WTC11 (cell line): ENCODE results near the gene SLC24A1. TPM values are rescaled to one million over a fixed set of nuclear protein-coding genes. Genes with fewer than 3 reads are reported as not detected.

Experiments used
- ATAC-seq: fragments of 200-7000 bp; cut with Tn5 transposase; 2 replicates; pipeline ENCODE4 v1.10.0; 2021; ENCODE audit warnings: mild to moderate bottlenecking, moderate library complexity
- CTCF ChIA-PET: fragments of 300-600 bp; sonication (Branson Sonifier 250); formaldehyde crosslinking; loops from one replicate; lab custom pipeline; 2021; ENCODE audit warnings: antibody characterized with exemption; lab: Charles Lee
- POLR2A ChIA-PET: fragments of 350-600 bp; sonication (Branson Sonifier 250); formaldehyde crosslinking; loops from one replicate; lab custom pipeline; 2021; ENCODE audit warnings: antibody characterized with exemption; lab: Charles Lee
- DNase-seq: peaks from one replicate; pipeline ENCODE4 v3.0.0; 2021; ENCODE audit warnings: low spot score
- H3K27ac Mint-ChIP-seq: 2 replicates; pipeline ENCODE4 v1.8.0; 2021; ENCODE audit warnings: mixed read lengths
- H3K27me3 Mint-ChIP-seq: 2 replicates; pipeline ENCODE4 v1.8.0; 2021; ENCODE audit warnings: low read depth, mild to moderate bottlenecking, moderate library complexity, mixed read lengths
- H3K36me3 Mint-ChIP-seq: 2 replicates; pipeline ENCODE4 v1.8.0; 2021; ENCODE audit warnings: mixed read lengths
- H3K4me1 Mint-ChIP-seq: 2 replicates; pipeline ENCODE4 v1.8.0; 2022; ENCODE audit warnings: mixed read lengths
- H3K4me3 Mint-ChIP-seq: 2 replicates; pipeline ENCODE4 v1.8.0; 2021; ENCODE audit warnings: mild to moderate bottlenecking, moderate library complexity, mixed read lengths
- H3K9me3 Mint-ChIP-seq: 2 replicates; pipeline ENCODE4 v1.8.0; 2021; ENCODE audit warnings: mixed read lengths
- CREB1 ChIP-seq: sonication (generic); formaldehyde crosslinking; IDR thresholded peaks from 2 replicates; pipeline ENCODE4 v1.8.0; 2023; ENCODE audit warnings: mild to moderate bottlenecking, missing genetic modification reagents
- E2F5 ChIP-seq: sonication (generic); formaldehyde crosslinking; IDR thresholded peaks from 2 replicates; pipeline ENCODE4 v1.8.1; 2022; ENCODE audit warnings: mild to moderate bottlenecking, moderate library complexity, missing genetic modification reagents
- ELF4 ChIP-seq: sonication (generic); formaldehyde crosslinking; IDR thresholded peaks from 2 replicates; pipeline ENCODE4 v1.8.1; 2022; ENCODE audit warnings: low read depth, mild to moderate bottlenecking, moderate library complexity, missing genetic modification reagents
- EMX1 ChIP-seq: fragments of 250-450 bp; sonication (Bioruptor Pico); IDR thresholded peaks from 2 replicates; pipeline ENCODE4 v1.8.0; 2021; ENCODE audit warnings: mild to moderate bottlenecking
- ETV6 ChIP-seq: sonication (generic); formaldehyde crosslinking; IDR thresholded peaks from 2 replicates; pipeline ENCODE4 v1.8.1; 2022; ENCODE audit warnings: mild to moderate bottlenecking, missing genetic modification reagents
- FOXP1 ChIP-seq: sonication (generic); formaldehyde crosslinking; IDR thresholded peaks from 2 replicates; pipeline ENCODE4 v1.8.0; 2022; ENCODE audit warnings: missing genetic modification reagents, mild to moderate bottlenecking, moderate library complexity, borderline replicate concordance
- GRHL2 ChIP-seq: fragments of 250-450 bp; sonication (Bioruptor Pico); IDR thresholded peaks from 2 replicates; pipeline ENCODE4 v1.8.0; 2022; ENCODE audit warnings: mild to moderate bottlenecking, moderate library complexity; ENCODE audit not compliant: insufficient replicate concordance, severe bottlenecking
- JUN ChIP-seq: sonication (generic); formaldehyde crosslinking; IDR thresholded peaks from 2 replicates; pipeline ENCODE4 v1.8.0; 2023; ENCODE audit warnings: mild to moderate bottlenecking, missing genetic modification reagents
- MAX ChIP-seq: sonication (generic); formaldehyde crosslinking; IDR thresholded peaks from 2 replicates; pipeline ENCODE4 v1.8.0; 2022; ENCODE audit warnings: mild to moderate bottlenecking, missing genetic modification reagents
- MXD4 ChIP-seq: fragments of 250-450 bp; sonication (Bioruptor Pico); IDR thresholded peaks from 2 replicates; pipeline ENCODE4 v1.8.0; 2021; ENCODE audit warnings: mild to moderate bottlenecking, moderate library complexity, borderline replicate concordance
- MYBL2 ChIP-seq: sonication (generic); formaldehyde crosslinking; IDR thresholded peaks from 2 replicates; pipeline ENCODE4 v1.8.1; 2023; ENCODE audit warnings: mild to moderate bottlenecking, moderate library complexity, missing genetic modification reagents
- NFATC4 ChIP-seq: fragments of 250-450 bp; sonication (Bioruptor Pico); IDR thresholded peaks from 2 replicates; pipeline ENCODE4 v1.9.0; 2021; ENCODE audit warnings: mild to moderate bottlenecking
- OVOL2 ChIP-seq: fragments of 250-450 bp; sonication (Bioruptor Pico); IDR thresholded peaks from 2 replicates; pipeline ENCODE4 v1.9.0; 2021; ENCODE audit warnings: mild to moderate bottlenecking, borderline replicate concordance
- RELA ChIP-seq: sonication (generic); formaldehyde crosslinking; IDR thresholded peaks from 2 replicates; pipeline ENCODE4 v1.8.1; 2022; ENCODE audit warnings: missing genetic modification reagents, mild to moderate bottlenecking, borderline replicate concordance
- SMAD3 ChIP-seq: sonication (generic); formaldehyde crosslinking; IDR thresholded peaks from 2 replicates; pipeline ENCODE4 v1.8.0; 2022; ENCODE audit warnings: missing genetic modification reagents, mild to moderate bottlenecking, borderline replicate concordance
- ZBTB21 ChIP-seq: sonication (generic); formaldehyde crosslinking; IDR thresholded peaks from 2 replicates; pipeline ENCODE4 v1.8.1; 2023; ENCODE audit warnings: mild to moderate bottlenecking, missing genetic modification reagents, borderline replicate concordance
- ZNF121 ChIP-seq: sonication (generic); formaldehyde crosslinking; IDR thresholded peaks from 2 replicates; pipeline ENCODE4 v1.8.0; 2023; ENCODE audit warnings: missing genetic modification reagents
- ZNF263 ChIP-seq: sonication (generic); formaldehyde crosslinking; IDR thresholded peaks from 2 replicates; pipeline ENCODE4 v1.8.1; 2022; ENCODE audit warnings: low read depth, mild to moderate bottlenecking, moderate library complexity, missing genetic modification reagents
- ZNF423 ChIP-seq: fragments of 250-450 bp; sonication (Bioruptor Pico); IDR thresholded peaks from 2 replicates; pipeline ENCODE4 v2.1.2; 2022; ENCODE audit warnings: mild to moderate bottlenecking, moderate library complexity
- ZNF532 ChIP-seq: fragments of 250-450 bp; sonication (Bioruptor Pico); IDR thresholded peaks from 2 replicates; pipeline ENCODE4 v1.9.0; 2021; ENCODE audit warnings: mild to moderate bottlenecking, borderline replicate concordance
- ZNF671 ChIP-seq: fragments of 250-450 bp; sonication (Bioruptor Pico); IDR thresholded peaks from 2 replicates; pipeline ENCODE4 v1.8.0; 2021; ENCODE audit warnings: mild to moderate bottlenecking
- total RNA-seq: library from RNA; stranded (reverse); gene quantifications from 3 replicates; pipeline ENCODE4 v1.2.3, GENCODE V29; 2021
- TF ChIP-seq, protein P1 (sequence below): sonication (generic); formaldehyde crosslinking; IDR thresholded peaks from 2 replicates; pipeline ENCODE4 v1.8.0; 2023; ENCODE audit warnings: missing genetic modification reagents, mild to moderate bottlenecking, borderline replicate concordance
- TF ChIP-seq, protein P2 (sequence below): sonication (generic); formaldehyde crosslinking; IDR thresholded peaks from 2 replicates; pipeline ENCODE4 v1.8.1; 2022; ENCODE audit warnings: low read depth, mild to moderate bottlenecking, moderate library complexity, missing genetic modification reagents, borderline replicate concordance

Gene SLC24A1
- total RNA-seq, 1 experiment from 2014 or later = 7.0 TPM

DNA sequence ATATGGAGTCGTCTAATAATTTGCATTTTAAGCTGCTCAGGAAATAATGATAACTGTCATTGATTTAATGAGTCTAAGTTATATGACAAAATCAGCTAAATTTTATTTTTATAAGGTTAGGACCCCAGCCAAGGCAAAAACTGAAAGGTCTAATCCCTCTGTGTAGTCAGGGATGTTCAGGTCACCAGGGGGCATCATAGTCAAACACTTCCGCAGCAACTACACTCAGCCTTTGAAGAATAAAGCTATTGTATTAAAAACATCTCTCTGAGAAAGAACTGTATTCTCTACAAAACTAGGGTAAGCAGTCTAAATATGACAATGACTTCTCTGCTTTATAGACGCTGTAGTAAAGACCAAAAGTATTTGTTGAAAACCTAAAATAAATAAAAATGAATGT is 25.8 kb upstream of the SLC24A1 start:
- TF ChIP-seq FOXP1 (CRISPR knock-in tag) (no peak), OVOL2 (no peak), MYBL2 (CRISPR knock-in tag) (no peak), ZNF121 (CRISPR knock-in tag) (no peak), NFATC4 (CRISPR knock-in tag) (no peak), CREB1 (CRISPR knock-in tag) (no peak), MAX (CRISPR knock-in tag) (no peak), EMX1 (no peak), SMAD3 (CRISPR knock-in tag) (no peak), ZNF671 (no peak), RELA (CRISPR knock-in tag) (no peak), E2F5 (CRISPR knock-in tag) (no peak)
- Mint-ChIP-seq H3K9me3 (no peaks in the 10 kb centered on the region), H3K4me1 (no peaks in the 10 kb centered on the region), H3K27ac (no peak overlapping the region), H3K4me3 (no peak overlapping the region), H3K36me3 (peaks cover 62% of the 10 kb centered on the region), H3K27me3 (no peaks in the 10 kb centered on the region)
- POLR2A ChIA-PET = no interaction called here
- CTCF ChIA-PET = interaction anchor here (0.6 to 2.5 kb wide), 18 partner anchors 8 to 556 kb away, joined by 3 to 16 read pairs (median 4); partner anchors contain the start of genes INTS14 and RAB11A
- DNase-seq (peak; percentile 27), ATAC-seq (peak; percentile 48)

GRCh38 chr15:65598468-65598867 is 23.3 kb upstream of the SLC24A1 start:
- H3K4me1 Mint-ChIP-seq = no peaks in the 10 kb centered on the region
- POLR2A ChIA-PET = interaction anchor here (1.0 kb wide), 1 partner anchor 12 kb away, joined by 3 read pairs; the partner anchor contains the start of gene INTS14
- TF ChIP-seq ZNF532 (no peak), MXD4 (no peak), ZNF671 (no peak), ZNF263 (CRISPR knock-in tag) (no peak), ZNF423 (CRISPR knock-in tag) (no peak)
- TF ChIP-seq, all 79 proteins: peak for 0
- no peak for ATAC-seq
- Mint-ChIP-seq H3K36me3 (peaks cover 46% of the 10 kb centered on the region), H3K4me3 (no peak overlapping the region), H3K27me3 (no peaks in the 10 kb centered on the region), H3K27ac (peak overlapping the region; percentile 25; the same call in 1 of the 2 replicates), H3K9me3 (no peaks in the 10 kb centered on the region)
- DNase-seq = no peak
- CTCF ChIA-PET = no interaction called here

DNA sequence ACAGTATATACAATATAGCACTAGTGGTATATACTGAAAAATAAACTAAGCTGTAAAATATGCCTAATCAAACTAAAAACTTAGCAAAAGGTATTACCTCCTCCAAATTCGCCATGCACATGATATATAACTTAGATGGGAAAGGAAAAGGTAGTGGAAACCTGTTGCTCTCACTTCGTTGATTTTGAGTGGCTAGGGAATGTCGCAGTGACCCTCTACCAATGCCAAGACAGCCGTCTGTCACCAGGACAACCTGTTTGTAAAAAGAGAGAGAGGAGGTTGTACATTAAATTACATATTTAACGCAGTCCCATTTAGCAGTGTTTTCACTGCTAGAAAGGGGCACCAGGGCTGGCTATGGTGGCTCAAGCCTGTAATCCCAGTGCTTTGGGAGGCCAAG is 22.1 kb upstream of the SLC24A1 start:
- ChIA-PET CTCF (no interaction called here), POLR2A (no interaction called here)
- no peaks in the 10 kb centered on the region for H3K4me1 Mint-ChIP-seq
- DNase-seq (no peak), ATAC-seq (no peak)
- TF ChIP-seq, protein P1, sequence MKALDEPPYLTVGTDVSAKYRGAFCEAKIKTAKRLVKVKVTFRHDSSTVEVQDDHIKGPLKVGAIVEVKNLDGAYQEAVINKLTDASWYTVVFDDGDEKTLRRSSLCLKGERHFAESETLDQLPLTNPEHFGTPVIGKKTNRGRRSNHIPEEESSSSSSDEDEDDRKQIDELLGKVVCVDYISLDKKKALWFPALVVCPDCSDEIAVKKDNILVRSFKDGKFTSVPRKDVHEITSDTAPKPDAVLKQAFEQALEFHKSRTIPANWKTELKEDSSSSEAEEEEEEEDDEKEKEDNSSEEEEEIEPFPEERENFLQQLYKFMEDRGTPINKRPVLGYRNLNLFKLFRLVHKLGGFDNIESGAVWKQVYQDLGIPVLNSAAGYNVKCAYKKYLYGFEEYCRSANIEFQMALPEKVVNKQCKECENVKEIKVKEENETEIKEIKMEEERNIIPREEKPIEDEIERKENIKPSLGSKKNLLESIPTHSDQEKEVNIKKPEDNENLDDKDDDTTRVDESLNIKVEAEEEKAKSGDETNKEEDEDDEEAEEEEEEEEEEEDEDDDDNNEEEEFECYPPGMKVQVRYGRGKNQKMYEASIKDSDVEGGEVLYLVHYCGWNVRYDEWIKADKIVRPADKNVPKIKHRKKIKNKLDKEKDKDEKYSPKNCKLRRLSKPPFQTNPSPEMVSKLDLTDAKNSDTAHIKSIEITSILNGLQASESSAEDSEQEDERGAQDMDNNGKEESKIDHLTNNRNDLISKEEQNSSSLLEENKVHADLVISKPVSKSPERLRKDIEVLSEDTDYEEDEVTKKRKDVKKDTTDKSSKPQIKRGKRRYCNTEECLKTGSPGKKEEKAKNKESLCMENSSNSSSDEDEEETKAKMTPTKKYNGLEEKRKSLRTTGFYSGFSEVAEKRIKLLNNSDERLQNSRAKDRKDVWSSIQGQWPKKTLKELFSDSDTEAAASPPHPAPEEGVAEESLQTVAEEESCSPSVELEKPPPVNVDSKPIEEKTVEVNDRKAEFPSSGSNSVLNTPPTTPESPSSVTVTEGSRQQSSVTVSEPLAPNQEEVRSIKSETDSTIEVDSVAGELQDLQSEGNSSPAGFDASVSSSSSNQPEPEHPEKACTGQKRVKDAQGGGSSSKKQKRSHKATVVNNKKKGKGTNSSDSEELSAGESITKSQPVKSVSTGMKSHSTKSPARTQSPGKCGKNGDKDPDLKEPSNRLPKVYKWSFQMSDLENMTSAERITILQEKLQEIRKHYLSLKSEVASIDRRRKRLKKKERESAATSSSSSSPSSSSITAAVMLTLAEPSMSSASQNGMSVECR (CRISPR knock-in tag) = no peak
- TF ChIP-seq, protein P2, sequence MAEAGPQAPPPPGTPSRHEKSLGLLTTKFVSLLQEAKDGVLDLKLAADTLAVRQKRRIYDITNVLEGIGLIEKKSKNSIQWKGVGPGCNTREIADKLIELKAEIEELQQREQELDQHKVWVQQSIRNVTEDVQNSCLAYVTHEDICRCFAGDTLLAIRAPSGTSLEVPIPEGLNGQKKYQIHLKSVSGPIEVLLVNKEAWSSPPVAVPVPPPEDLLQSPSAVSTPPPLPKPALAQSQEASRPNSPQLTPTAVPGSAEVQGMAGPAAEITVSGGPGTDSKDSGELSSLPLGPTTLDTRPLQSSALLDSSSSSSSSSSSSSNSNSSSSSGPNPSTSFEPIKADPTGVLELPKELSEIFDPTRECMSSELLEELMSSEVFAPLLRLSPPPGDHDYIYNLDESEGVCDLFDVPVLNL (CRISPR knock-in tag) = no peak
- TF ChIP-seq NFATC4 (CRISPR knock-in tag) (no peak), ETV6 (CRISPR knock-in tag) (no peak), EMX1 (no peak), ELF4 (CRISPR knock-in tag) (no peak), JUN (no peak), ZNF423 (CRISPR knock-in tag) (no peak), GRHL2 (CRISPR knock-in tag) (no peak), ZBTB21 (no peak)
- no peaks in the 10 kb centered on the region for H3K27me3 Mint-ChIP-seq
- peaks cover 43% of the 10 kb centered on the region for H3K36me3 Mint-ChIP-seq
- no peak overlapping the region for H3K4me3 Mint-ChIP-seq
- H3K27ac Mint-ChIP-seq = no peak overlapping the region
- H3K9me3 Mint-ChIP-seq = no peaks in the 10 kb centered on the region
